Calu3 (cell line): Measurements from ENCODE around the gene ZNF524. TPM values are rescaled to one million over a fixed set of nuclear protein-coding genes. Genes with fewer than 3 reads are reported as not detected.
A peak's percentile ranks its signal among the peaks of the same experiment; 100 is the strongest.

Source experiments
- Bru-seq: library from RNA; stranded (reverse); fragments of 400-500 nt; gene quantifications from one replicate; lab custom pipeline; 2021; lab: Mats Ljungman, UMichigan
- BruChase-seq, 2 experiments: library from RNA; stranded (reverse); fragments of 400-500 nt; gene quantifications; one replicate each; lab custom pipeline; 2021; lab: Mats Ljungman, UMichigan
- BruUV-seq: library from RNA; stranded (reverse); fragments of 400-500 nt; replicated peaks from 2 replicates; lab custom pipeline; 2021; lab: Mats Ljungman, UMichigan
- CTCF ChIA-PET: fragments of 300-600 bp; sonication (Branson Sonifier 250); formaldehyde crosslinking; loops from one replicate; lab custom pipeline; 2022; ENCODE audit warnings: antibody characterized with exemption; lab: Charles Lee
- DNase-seq: peaks from one replicate; pipeline ENCODE4 v3.0.0; 2022
- H3K27ac Mint-ChIP-seq: one replicate; pipeline ENCODE4 v1.8.0; 2022; ENCODE audit warnings: mixed read lengths; ENCODE audit not compliant: unreplicated experiment
- H3K27me3 Mint-ChIP-seq: one replicate; pipeline ENCODE4 v1.8.0; 2022; ENCODE audit warnings: mixed read lengths; ENCODE audit not compliant: unreplicated experiment
- H3K36me3 Mint-ChIP-seq: one replicate; pipeline ENCODE4 v1.8.0; 2022; ENCODE audit warnings: mild to moderate bottlenecking, moderate library complexity, mixed read lengths; ENCODE audit not compliant: insufficient read depth, unreplicated experiment
- H3K4me1 Mint-ChIP-seq: one replicate; pipeline ENCODE4 v1.8.0; 2022; ENCODE audit warnings: mild to moderate bottlenecking, low read depth, mixed read lengths; ENCODE audit not compliant: unreplicated experiment
- H3K4me3 Mint-ChIP-seq: one replicate; pipeline ENCODE4 v1.8.0; 2022; ENCODE audit warnings: mild to moderate bottlenecking, low read depth, moderate library complexity, mixed read lengths; ENCODE audit not compliant: unreplicated experiment
- H3K9me3 Mint-ChIP-seq: one replicate; pipeline ENCODE4 v1.8.0; 2022; ENCODE audit warnings: low read depth, mixed read lengths; ENCODE audit not compliant: unreplicated experiment
- intact Hi-C: fragments of 100-400 bp; cut with micrococcal nuclease; formaldehyde crosslinking; loops from one replicate; pipeline ENCODE4 v1.10.0; 2022; ENCODE audit not compliant: unreplicated experiment
- long read RNA-seq: library from polyadenylated mRNA; stranded (forward); transcript quantifications from one replicate; pipeline ENCODE4 v2.0.0, GENCODE V29; 2022
- total RNA-seq: library from RNA; stranded (reverse); gene quantifications from 2 replicates; pipeline ENCODE4 v1.2.3, GENCODE V29; 2022
- TF ChIP-seq, protein P1 (sequence below): fragments of 200-600 bp; IDR thresholded peaks from one replicate; pipeline ENCODE4 v1.8.0; 2022; ENCODE audit warnings: antibody characterized with exemption; ENCODE audit not compliant: unreplicated experiment

Gene ZNF524, protein sequence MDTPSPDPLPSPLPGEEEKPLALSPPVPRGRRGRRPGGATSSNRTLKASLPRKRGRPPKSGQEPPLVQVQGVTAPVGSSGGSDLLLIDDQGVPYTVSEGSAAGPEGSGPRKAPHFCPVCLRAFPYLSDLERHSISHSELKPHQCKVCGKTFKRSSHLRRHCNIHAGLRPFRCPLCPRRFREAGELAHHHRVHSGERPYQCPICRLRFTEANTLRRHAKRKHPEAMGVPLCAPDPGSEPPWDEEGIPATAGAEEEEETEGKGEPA
- total RNA-seq: 18.5 and 21.8 TPM in 2 replicates
- percentile 64 among the genes with signal in this experiment for Bru-seq, nascent RNA
- BruChase-seq, experiment 1, labeled RNA remaining after a 6-hour chase: percentile 78 among the genes with signal in this experiment
- percentile 77 among the genes with signal in this experiment for BruChase-seq, experiment 2, labeled RNA remaining after a 2-hour chase
- long read RNA-seq, transcript ZNF524-201 (2 exons, 1,102 nt): major isoform, 17 of 20 reads
- long read RNA-seq, partial matches to known transcripts: 0 of 20 reads
- long read RNA-seq, other reads (novel, unspliced or antisense): 0 of 20 reads

DNA sequence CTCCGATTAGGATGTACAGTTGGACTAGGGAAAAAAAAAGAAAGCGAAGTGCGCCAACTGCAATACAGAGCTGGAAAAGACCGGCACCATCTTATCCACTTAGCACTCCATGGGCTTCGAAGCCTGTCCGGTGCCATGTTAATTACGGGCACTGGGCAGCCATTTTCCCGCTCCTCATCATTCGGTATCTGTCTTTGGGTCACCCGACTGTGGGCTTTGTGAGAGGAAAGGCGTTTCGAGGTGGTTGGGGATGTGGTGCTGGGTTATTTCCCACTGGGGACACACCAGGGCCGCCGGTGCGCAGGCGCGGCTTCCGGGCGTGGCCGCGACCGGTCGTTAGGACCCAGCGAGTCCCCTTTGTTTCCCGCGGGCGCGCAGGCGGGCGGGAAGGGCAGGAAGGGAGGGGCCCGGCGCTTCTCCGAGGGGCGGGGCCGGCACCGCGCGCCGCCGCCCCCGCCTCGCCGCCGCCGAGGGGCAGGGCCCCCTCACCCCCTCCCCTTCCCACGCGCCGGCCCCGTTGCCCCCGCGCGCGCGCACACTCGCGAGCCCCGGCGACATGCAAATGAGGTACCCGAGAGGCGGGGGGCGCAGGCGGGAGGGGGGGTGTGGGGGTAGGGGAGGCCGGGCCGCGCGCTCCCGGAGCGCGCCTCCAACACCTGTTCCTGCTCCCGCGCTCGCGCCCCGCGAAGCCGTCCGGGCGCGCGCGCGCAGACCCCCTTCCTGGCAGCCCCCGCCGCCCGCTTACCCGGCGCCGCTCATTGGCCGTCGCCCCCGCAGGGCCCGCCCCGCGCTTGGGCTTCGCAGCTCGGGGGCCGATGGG is at the start of gene ZNF524:
Gene ZNF524, plus strand, starts transcription at position 447 of the 820 bp plus-strand sequence. CDS start 1,825 bp downstream, outside the sequence.
- Mint-ChIP-seq H3K36me3 (peaks cover 83% of the 10 kb centered on the region), H3K4me1 (peaks cover 24% of the 10 kb centered on the region), H3K27ac (peak within 1 kb of the TSS; percentile 94), H3K9me3 (no peaks in the 10 kb centered on the region), H3K4me3 (peak within 1 kb of the TSS; percentile 87), H3K27me3 (no peaks in the 10 kb centered on the region)
- CTCF ChIA-PET: interaction anchor here (0.6 to 1.6 kb wide), 10 partner anchors 13 to 1709 kb away, joined by 3 to 9 read pairs (median 4); no protein-coding TSS in a partner anchor
- TF ChIP-seq, protein P1, sequence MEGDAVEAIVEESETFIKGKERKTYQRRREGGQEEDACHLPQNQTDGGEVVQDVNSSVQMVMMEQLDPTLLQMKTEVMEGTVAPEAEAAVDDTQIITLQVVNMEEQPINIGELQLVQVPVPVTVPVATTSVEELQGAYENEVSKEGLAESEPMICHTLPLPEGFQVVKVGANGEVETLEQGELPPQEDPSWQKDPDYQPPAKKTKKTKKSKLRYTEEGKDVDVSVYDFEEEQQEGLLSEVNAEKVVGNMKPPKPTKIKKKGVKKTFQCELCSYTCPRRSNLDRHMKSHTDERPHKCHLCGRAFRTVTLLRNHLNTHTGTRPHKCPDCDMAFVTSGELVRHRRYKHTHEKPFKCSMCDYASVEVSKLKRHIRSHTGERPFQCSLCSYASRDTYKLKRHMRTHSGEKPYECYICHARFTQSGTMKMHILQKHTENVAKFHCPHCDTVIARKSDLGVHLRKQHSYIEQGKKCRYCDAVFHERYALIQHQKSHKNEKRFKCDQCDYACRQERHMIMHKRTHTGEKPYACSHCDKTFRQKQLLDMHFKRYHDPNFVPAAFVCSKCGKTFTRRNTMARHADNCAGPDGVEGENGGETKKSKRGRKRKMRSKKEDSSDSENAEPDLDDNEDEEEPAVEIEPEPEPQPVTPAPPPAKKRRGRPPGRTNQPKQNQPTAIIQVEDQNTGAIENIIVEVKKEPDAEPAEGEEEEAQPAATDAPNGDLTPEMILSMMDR: no peak
- intact Hi-C loops: loop anchor here (2.0 to 5.0 kb wide), 2 partner anchors 53 to 83 kb away; partner anchors contain the start of gene SBK3
- peak; percentile 89 for DNase-seq
- no TSS peak for BruUV-seq

DNA sequence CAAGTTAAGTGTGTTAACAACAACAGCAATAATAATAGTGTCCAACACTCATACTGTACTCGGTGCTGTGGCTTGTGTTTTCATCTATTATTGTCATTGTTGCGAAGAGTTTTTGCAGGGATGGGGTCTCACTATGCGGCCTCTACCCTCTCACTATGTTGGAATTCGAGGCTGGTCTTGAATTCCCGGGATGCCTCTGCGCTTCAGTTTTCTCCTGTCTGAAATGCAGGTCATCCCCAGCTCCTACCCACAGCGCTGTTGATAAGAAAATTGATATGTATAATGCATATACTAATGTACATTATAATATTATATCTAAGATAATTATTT is 49.8 kb upstream of the ZNF524 start:
- peaks cover 10% of the 10 kb centered on the region for H3K27me3 Mint-ChIP-seq
- no peaks in the 10 kb centered on the region for H3K9me3 Mint-ChIP-seq
- H3K36me3 Mint-ChIP-seq: peaks cover 24% of the 10 kb centered on the region
- CTCF ChIA-PET: interaction anchor here (0.7 to 1.5 kb wide), 2 partner anchors 49 to 55 kb away, joined by 3 to 4 read pairs; partner anchors contain the start of genes FIZ1 and ZNF865
- no peak for DNase-seq
- TF ChIP-seq, protein P1: no peak
- intact Hi-C loops: no loop called here
- H3K4me3 Mint-ChIP-seq: peak overlapping the region; percentile 65
- H3K27ac Mint-ChIP-seq: peak overlapping the region; percentile 94
- peaks cover 63% of the 10 kb centered on the region for H3K4me1 Mint-ChIP-seq
- BruUV-seq: no TSS peak

DNA sequence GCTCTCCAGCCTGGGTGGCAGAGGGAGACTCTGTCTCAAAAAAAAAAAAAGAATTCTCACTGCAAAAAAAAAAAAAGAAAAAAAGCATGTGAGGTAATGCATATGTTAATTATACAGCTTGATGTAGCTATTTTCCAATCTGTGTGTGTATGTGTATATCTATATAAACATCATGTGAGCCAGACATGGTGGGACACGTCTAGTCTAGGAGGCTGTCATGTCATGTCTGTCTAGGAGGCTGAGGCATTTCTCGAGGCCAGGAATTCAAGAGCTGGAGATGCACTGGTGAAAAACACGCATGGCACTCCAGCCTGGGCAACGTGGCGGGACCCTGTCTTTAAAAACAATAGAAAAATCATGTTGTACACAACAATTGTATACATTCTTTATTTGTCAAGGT is 47.9 kb upstream of the ZNF524 start:
- H3K4me1 Mint-ChIP-seq: peaks cover 49% of the 10 kb centered on the region
- no peak overlapping the region for H3K27ac Mint-ChIP-seq
- no peaks in the 10 kb centered on the region for H3K27me3 Mint-ChIP-seq
- intact Hi-C loops: no loop called here
- TF ChIP-seq, protein P1: no peak
- H3K36me3 Mint-ChIP-seq: peaks cover 21% of the 10 kb centered on the region
- no peak for DNase-seq
- no TSS peak for BruUV-seq
- CTCF ChIA-PET: interaction anchor here (0.6 to 1.3 kb wide), 4 partner anchors 47 to 781 kb away, joined by 3 to 5 read pairs (median 4); partner anchors contain the start of gene FIZ1
- no peak overlapping the region for H3K4me3 Mint-ChIP-seq
- no peaks in the 10 kb centered on the region for H3K9me3 Mint-ChIP-seq

DNA sequence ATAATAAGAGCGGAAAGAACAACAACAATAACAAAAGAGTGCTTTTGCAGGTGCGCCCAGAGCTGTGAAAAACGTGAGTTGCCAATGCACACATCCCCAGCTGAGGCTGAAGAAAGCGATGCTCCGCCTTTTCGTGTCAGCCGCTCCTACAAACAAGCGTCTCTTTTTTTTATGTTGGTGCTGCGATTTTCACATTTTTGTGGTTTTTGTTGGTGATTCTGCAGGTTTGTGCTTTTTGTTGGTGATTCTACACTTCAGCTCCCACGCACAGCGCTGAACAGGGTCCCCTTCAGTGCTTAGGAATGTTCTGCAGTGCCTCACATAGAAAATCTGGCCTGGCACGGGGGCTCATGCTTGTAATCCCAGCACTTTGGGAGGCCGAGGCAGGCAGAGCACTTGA is 47.5 kb upstream of the ZNF524 start:
- TF ChIP-seq, protein P1: no peak
- H3K27me3 Mint-ChIP-seq: no peaks in the 10 kb centered on the region
- H3K4me1 Mint-ChIP-seq: peaks cover 44% of the 10 kb centered on the region
- H3K36me3 Mint-ChIP-seq: peaks cover 17% of the 10 kb centered on the region
- intact Hi-C loops: no loop called here
- no peak for DNase-seq
- peak overlapping the region; percentile 15 for H3K4me3 Mint-ChIP-seq
- no TSS peak for BruUV-seq
- H3K9me3 Mint-ChIP-seq: no peaks in the 10 kb centered on the region
- CTCF ChIA-PET: interaction anchor here (0.6 to 1.3 kb wide), 6 partner anchors 11 to 781 kb away, joined by 3 to 5 read pairs (median 4); partner anchors contain the start of gene FIZ1
- H3K27ac Mint-ChIP-seq: no peak overlapping the region
